ENCODE results near the gene COQ10A. TPM values are rescaled to one million over a fixed set of nuclear protein-coding genes. Genes with fewer than 3 reads are reported as not detected.

COQ10A gene
- total RNA-seq, 1 donor from 2014 or later, result 20.3 TPM

- no peak for TF ChIP-seq CTCF (IDR thresholded peaks at IDR 0.05; ENCODE audit: unreplicated experiment)
- Mint-ChIP-seq H3K36me3 (ENCODE audit: low read depth, unreplicated experiment) (peaks cover 31% of the 10 kb centered on the region), H3K27me3 (ENCODE audit: unreplicated experiment) (peaks cover 7% of the 10 kb centered on the region), H3K9me3 (ENCODE audit: unreplicated experiment) (no peaks in the 10 kb centered on the region), H3K27ac (ENCODE audit: unreplicated experiment) (no peak overlapping the region), H3K4me3 (ENCODE audit: unreplicated experiment) (peak overlapping the region; percentile 76), H3K4me1 (ENCODE audit: unreplicated experiment) (no peaks in the 10 kb centered on the region)
- no peak for DNase-seq (ENCODE audit: low spot score)
These were observed 25.1 kb upstream of the COQ10A start for GRCh38 chr12:56241424-56242303.

GRCh38 chr12:56242986-56243385, 23.8 kb upstream of the COQ10A start:
- no peak for TF ChIP-seq CTCF (IDR thresholded peaks at IDR 0.05; ENCODE audit: unreplicated experiment)
- no peak for DNase-seq (ENCODE audit: low spot score)
- Mint-ChIP-seq H3K4me3 (ENCODE audit: unreplicated experiment) (no peak overlapping the region), H3K36me3 (ENCODE audit: low read depth, unreplicated experiment) (peaks cover 42% of the 10 kb centered on the region), H3K9me3 (ENCODE audit: unreplicated experiment) (no peaks in the 10 kb centered on the region), H3K27ac (ENCODE audit: unreplicated experiment) (no peak overlapping the region), H3K27me3 (ENCODE audit: unreplicated experiment) (peaks cover 7% of the 10 kb centered on the region), H3K4me1 (ENCODE audit: unreplicated experiment) (no peaks in the 10 kb centered on the region)

- Mint-ChIP-seq H3K27ac (ENCODE audit: unreplicated experiment) (no peak overlapping the region), H3K36me3 (ENCODE audit: low read depth, unreplicated experiment) (peaks cover 42% of the 10 kb centered on the region), H3K27me3 (ENCODE audit: unreplicated experiment) (peaks cover 7% of the 10 kb centered on the region), H3K9me3 (ENCODE audit: unreplicated experiment) (no peaks in the 10 kb centered on the region), H3K4me1 (ENCODE audit: unreplicated experiment) (no peaks in the 10 kb centered on the region), H3K4me3 (ENCODE audit: unreplicated experiment) (no peak overlapping the region)
- no peak for DNase-seq (ENCODE audit: low spot score)
- no peak for TF ChIP-seq CTCF (IDR thresholded peaks at IDR 0.05; ENCODE audit: unreplicated experiment)
These were observed 23.0 kb upstream of the COQ10A start for GRCh38 chr12:56243731-56244181.

GRCh38 chr12:56244494-56244893, 22.2 kb upstream of the COQ10A start:
- peaks cover 7% of the 10 kb centered on the region for H3K27me3 Mint-ChIP-seq (ENCODE audit: unreplicated experiment)
- no peak overlapping the region for H3K27ac Mint-ChIP-seq (ENCODE audit: unreplicated experiment)
- TF ChIP-seq CTCF (IDR thresholded peaks at IDR 0.05; ENCODE audit: unreplicated experiment), result no peak
- H3K4me3 Mint-ChIP-seq (ENCODE audit: unreplicated experiment), result peak overlapping the region; percentile 65
- no peaks in the 10 kb centered on the region for H3K9me3 Mint-ChIP-seq (ENCODE audit: unreplicated experiment)
- H3K36me3 Mint-ChIP-seq (ENCODE audit: low read depth, unreplicated experiment), result peaks cover 46% of the 10 kb centered on the region
- no peak for DNase-seq (ENCODE audit: low spot score)
- no peaks in the 10 kb centered on the region for H3K4me1 Mint-ChIP-seq (ENCODE audit: unreplicated experiment)

GRCh38 chr12:56247923-56248322, 18.8 kb upstream of the COQ10A start:
- TF ChIP-seq CTCF (IDR thresholded peaks at IDR 0.05; ENCODE audit: unreplicated experiment), result no peak
- DNase-seq (ENCODE audit: low spot score), result no peak
- no peak overlapping the region for H3K4me3 Mint-ChIP-seq (ENCODE audit: unreplicated experiment)
- H3K27me3 Mint-ChIP-seq (ENCODE audit: unreplicated experiment), result peaks cover 3% of the 10 kb centered on the region
- H3K36me3 Mint-ChIP-seq (ENCODE audit: low read depth, unreplicated experiment), result peaks cover 39% of the 10 kb centered on the region
- H3K27ac Mint-ChIP-seq (ENCODE audit: unreplicated experiment), result no peak overlapping the region
- no peaks in the 10 kb centered on the region for H3K4me1 Mint-ChIP-seq (ENCODE audit: unreplicated experiment)
- H3K9me3 Mint-ChIP-seq (ENCODE audit: unreplicated experiment), result no peaks in the 10 kb centered on the region
